ENCODE results near the gene CACTIN.
A peak's percentile ranks its signal among the peaks of the same experiment; 100 is the strongest.

CACTIN gene

DNA sequence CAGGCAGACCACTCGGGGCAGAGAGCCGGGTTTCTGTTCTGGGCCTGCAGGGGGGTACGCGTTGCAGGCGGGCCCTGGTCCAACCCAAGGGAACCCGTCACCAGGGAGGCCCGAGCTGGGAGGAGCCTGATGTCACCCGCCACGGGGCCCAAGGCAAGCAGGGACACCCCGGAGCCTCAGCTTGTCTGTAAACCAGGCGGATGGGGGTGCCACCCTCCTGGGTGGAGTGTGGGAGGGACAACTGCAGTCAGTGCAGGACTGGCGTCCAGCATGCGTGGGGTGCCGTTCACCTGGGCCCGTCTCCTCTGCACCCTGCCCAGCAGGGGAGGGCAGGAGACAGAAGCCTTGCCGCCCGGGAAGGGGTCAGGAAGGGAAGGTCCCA, 7.0 kb downstream of the CACTIN start:
- TF ChIP-seq POLR2A (IDR thresholded peaks at IDR 0.05; ENCODE audit: low read depth, low read length) (no peak), POLR2AphosphoS5 (IDR thresholded peaks at IDR 0.05; ENCODE audit: low read depth, low read length) (no peak), TAF1 (IDR thresholded peaks at IDR 0.05; ENCODE audit: borderline replicate concordance, low read depth, low read length) (no peak)
- no peak for FAIRE-seq
- no peak for DNase-seq (ENCODE audit: insufficient read length)

DNA sequence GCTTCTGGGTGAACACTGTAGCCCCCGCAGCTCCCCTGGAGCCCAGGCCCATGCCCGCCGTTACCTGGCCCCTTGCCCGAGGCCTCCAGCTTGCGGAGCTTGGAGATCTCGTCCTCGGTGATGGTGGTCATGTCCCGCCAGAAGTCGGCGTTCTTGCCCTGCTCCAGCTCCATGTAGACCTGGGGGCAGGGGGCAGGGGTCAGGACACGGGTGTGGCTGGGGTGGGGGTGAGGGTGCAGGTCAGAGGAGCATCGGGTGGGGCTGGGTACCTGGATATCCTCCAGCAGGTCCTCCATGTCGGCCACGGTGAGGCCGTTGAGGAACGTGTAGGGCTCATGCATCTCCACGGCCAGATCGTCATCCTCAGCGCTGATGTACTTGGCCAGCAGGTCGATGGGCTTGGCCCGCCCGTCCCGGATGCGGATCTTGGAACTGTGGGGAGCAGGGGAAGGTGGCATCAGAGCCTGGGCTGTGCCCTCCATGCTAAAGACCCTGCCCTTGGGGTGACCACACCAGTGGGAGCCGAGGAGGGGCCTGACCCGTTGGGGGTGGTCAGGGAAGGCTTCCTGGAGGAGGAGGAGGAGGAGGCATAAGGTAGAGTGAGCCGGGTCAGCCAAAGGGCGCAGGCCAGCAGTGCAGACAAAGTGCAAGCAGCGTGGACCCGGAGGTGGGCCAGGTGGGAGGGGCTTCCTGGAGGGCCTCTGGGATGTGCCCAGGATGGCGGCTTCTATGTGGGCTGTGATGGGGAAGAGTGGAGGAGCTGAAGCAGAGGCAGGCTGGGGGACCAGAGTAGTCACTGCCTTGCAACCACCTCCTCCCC, 7.6 kb downstream of the CACTIN start:
- TF ChIP-seq TAF1 (IDR thresholded peaks at IDR 0.05; ENCODE audit: borderline replicate concordance, low read depth, low read length) (no peak), POLR2A (IDR thresholded peaks at IDR 0.05; ENCODE audit: low read depth, low read length) (no peak), POLR2AphosphoS5 (IDR thresholded peaks at IDR 0.05; ENCODE audit: low read depth, low read length) (no peak)
- FAIRE-seq = peak; percentile 40
- DNase-seq (ENCODE audit: insufficient read length) = no peak

DNA sequence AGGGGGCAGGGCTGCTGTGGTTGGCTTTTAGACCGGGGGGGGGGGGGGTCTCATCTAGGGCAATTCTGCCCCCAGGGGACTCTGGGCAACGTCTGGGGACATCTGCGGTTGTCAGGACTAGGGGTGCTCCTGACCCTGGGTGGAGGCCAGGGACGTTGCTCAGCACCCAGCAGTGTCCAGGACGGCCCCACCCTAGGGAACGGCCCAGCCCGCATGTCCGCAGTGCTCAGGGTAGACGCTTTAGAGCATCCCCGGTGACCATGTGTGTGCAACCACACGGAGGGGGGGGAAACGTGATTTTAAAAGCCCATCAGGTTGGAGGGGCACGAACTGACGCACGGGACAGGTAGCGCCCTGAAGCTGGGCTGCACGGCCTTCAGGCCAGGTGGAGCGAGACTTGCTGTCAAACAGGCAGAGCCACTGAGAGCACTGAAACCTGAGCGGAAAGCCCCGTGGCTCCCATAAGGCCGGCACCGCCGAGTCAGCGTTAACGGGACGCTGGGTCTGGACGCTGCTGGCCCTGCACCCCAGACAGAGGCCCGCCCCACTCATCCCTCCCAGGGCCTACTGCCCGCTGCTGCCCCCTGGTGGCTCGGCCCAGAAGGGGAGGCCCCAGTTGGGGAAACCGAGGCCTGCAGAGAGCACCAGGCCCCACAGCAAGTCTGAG, 8.3 kb downstream of the CACTIN start:
- DNase-seq (ENCODE audit: insufficient read length) = peak; percentile 97
- FAIRE-seq = peak; percentile 36
- TF ChIP-seq TAF1 (IDR thresholded peaks at IDR 0.05; ENCODE audit: borderline replicate concordance, low read depth, low read length) (no peak), POLR2A (IDR thresholded peaks at IDR 0.05; ENCODE audit: low read depth, low read length) (no peak), POLR2AphosphoS5 (IDR thresholded peaks at IDR 0.05; ENCODE audit: low read depth, low read length) (no peak)

DNA sequence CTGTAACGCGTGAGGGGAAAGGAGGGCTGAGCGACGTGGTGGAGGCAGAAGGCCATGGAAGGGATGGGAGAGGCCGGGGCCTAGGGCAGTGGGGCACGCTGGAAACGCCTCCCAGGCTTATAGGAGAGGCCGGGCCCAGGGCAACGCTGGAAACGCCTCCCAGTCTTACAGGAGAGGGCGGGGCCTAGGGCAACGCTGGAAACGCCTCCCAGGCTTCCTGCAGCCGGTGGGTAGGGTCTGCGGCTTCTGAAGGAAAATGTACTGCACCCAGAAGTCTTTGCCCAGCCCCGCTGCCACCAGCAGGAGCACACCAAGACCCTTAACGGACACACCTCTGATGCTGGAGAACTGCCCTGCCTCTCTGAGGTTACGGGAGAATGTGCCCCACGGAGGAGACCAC, 9.1 kb downstream of the CACTIN start:
- FAIRE-seq (no peak), DNase-seq (ENCODE audit: insufficient read length) (no peak)
- TF ChIP-seq TAF1 (IDR thresholded peaks at IDR 0.05; ENCODE audit: borderline replicate concordance, low read depth, low read length) = no peak
- no peak for TF ChIP-seq POLR2AphosphoS5 (IDR thresholded peaks at IDR 0.05; ENCODE audit: low read depth, low read length)
- TF ChIP-seq POLR2A (IDR thresholded peaks at IDR 0.05; ENCODE audit: low read depth, low read length) = no peak

DNA sequence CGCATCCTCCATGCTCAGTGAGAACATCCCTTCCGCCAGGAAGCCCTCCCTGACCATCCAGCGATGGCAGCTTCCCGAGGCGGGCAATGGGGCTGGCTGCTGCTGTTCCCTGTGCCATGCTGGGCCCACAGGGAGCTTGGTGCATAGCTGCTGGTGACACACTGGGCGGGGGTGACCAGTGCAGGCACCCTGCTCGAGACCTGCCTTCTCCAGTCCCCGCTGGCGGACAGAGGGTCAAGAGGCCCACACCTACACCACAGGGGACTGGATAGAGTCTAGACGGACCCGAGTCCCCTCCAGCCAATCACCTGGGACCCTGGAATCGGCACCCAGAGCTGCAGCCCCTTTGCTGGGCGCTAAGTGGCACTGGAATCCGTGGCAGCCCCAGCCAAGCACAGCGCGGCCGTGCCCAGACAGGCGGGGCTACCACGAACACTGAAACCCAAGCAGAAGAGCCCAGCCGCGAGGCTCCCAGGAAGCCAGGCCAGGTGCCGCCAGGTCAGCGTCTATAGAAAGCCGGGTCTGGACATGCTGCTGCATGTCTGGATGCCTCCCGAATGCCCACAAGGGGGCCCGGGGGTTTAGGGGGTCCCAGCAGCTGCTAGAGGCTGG, 11.0 kb downstream of the CACTIN start:
- TF ChIP-seq POLR2AphosphoS5 (IDR thresholded peaks at IDR 0.05; ENCODE audit: low read depth, low read length) (no peak), POLR2A (IDR thresholded peaks at IDR 0.05; ENCODE audit: low read depth, low read length) (no peak), TAF1 (IDR thresholded peaks at IDR 0.05; ENCODE audit: borderline replicate concordance, low read depth, low read length) (no peak)
- no peak for FAIRE-seq

DNA sequence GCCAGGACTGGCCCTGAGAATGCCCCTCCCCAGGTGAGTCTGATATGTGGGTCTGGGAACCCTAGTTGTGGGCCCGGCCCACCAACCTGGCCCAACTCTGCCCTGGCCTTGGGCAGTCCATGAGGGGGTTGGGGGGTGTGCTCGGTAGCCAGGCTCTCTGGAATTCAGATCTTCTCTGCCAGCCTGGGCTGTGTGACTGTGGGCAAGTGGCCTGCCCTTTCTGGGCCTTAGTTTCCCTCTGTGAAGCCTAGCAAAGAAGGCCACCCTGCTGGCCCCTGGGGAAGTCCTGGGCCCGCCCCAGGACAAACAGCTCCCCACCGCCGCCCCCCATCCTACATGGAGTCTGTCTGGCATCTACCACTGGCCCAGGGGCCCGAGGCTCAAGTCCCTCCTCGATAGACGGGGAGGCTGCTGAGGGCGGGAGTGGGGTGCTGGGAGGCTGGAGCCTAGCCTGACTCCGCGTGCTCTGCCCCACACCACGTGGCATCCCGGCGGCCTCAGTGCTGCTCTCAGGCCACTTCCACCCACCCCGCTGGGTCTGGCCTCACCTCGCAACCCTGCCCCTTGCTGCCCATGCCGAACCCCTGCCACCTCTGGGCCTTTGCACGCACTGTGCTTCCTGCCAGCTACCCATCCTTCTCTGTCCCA, 11.6 kb downstream of the CACTIN start:
- TF ChIP-seq POLR2AphosphoS5 (IDR thresholded peaks at IDR 0.05; ENCODE audit: low read depth, low read length) (no peak), POLR2A (IDR thresholded peaks at IDR 0.05; ENCODE audit: low read depth, low read length) (no peak), TAF1 (IDR thresholded peaks at IDR 0.05; ENCODE audit: borderline replicate concordance, low read depth, low read length) (no peak)
- DNase-seq (ENCODE audit: insufficient read length) = no peak
- FAIRE-seq = no peak

More for the DNA sequence above, 11.0 kb downstream of the CACTIN start:
- DNase-seq (ENCODE audit: insufficient read length) = no peak

DNA sequence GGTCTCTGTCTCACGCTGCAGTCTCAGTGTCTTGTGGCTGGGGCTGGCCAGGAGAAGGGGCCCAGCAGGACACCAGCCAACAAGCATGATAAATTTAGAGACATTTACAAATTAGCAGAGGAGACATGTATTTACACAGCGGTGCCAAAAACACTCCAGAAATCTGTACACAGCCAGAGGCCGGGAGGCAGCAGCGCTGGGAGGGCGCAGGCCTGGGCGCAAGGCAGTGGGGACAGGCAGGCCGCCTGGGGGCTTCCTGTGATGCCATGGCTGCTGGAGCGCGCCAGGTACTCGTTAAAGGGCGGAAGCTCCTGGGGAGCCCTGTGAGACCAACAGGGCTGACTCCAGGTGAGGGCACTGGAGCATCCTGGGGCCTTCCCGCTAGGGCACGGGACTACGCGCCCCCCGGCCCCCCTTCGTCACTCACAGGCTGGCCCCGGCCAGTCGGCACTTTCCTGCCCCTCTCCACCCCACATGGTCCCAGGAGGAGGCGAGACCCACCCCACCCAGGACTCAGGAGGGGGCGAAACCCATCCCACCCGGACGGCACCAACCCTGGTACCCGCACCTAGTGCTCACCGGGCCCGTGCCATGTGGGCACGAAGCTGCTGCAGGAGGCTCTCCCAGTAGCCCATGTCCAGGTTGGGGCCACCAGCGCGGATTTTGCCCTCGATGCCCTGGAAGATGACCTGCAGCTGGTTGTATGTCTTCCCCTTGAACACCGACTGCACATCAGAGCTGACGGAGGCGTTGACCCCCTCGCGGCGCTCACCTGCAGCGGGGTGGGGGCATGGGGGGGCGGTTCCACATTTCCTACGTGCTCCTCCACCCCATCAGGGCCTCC, 12.6 kb downstream of the CACTIN start:
- FAIRE-seq (no peak), DNase-seq (ENCODE audit: insufficient read length) (no peak)
- TF ChIP-seq POLR2AphosphoS5 (IDR thresholded peaks at IDR 0.05; ENCODE audit: low read depth, low read length) = no peak

DNA sequence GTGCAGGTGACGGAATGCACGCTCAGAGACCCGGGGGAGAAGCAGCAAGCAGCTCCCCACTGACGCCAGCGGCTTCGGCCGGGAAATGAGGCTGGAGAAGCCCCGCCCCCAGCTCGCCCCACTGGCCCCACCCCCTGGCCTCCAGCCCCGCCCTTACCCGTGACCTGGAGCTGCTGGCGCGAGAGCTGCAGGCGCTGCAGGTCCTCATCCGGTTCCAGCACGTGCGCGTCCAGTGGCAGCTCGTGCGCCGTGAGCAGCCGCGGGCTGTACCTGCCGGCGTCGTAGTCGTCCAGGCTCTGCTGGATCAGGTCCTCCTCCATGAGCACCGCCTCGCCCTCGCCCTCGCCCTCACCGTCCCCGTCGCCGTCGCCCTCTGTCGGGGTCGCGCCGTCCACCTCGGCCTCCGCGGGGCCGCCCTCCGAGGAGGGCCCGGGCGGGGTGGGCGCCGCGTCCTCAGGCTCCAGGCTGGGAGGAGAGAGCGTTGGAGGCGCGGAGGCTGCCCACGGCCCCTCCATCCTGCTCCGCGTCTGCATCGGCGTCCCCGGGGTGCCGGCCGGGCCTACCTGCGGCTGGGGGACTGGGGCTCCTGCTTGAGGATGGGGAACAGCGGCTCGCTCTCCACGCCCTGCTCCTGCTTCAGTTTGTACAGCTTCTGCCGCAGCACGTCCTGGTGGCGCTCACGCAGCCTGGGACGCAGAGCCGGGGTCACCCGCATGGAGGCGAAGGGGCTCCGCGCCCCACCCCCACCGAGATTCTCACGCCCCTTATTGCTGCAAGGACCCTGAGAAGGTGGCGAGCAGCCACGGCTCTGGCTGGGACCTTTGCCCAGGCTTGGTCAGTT, 13.5 kb downstream of the CACTIN start:
- FAIRE-seq (no peak), DNase-seq (ENCODE audit: insufficient read length) (no peak)
- no peak for TF ChIP-seq POLR2A (IDR thresholded peaks at IDR 0.05; ENCODE audit: low read depth, low read length)
- TF ChIP-seq POLR2AphosphoS5 (IDR thresholded peaks at IDR 0.05; ENCODE audit: low read depth, low read length) = no peak
- no peak for TF ChIP-seq TAF1 (IDR thresholded peaks at IDR 0.05; ENCODE audit: borderline replicate concordance, low read depth, low read length)

DNA sequence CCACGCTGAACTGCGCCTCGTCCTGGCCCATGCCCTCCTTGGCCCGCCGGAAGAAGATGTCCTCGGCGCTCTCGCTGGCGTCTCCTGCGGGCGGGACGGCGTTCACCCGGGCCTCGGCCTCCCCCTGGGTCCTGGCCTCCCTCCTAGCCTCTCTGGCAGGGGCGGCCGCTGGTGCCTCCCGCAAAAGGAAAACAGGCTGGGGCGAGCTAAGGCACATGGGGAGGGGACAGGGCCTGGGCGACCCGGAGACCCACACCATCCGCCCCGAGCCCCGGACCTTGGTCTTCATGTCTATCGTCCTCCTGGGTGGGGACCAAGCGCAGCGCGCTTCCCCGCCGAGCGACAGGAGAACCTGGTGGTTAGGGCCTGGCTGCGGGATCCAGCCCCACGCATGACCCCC, 14.3 kb downstream of the CACTIN start:
- DNase-seq (ENCODE audit: insufficient read length) = no peak
- no peak for FAIRE-seq
- TF ChIP-seq POLR2A (IDR thresholded peaks at IDR 0.05; ENCODE audit: low read depth, low read length) (no peak), POLR2AphosphoS5 (IDR thresholded peaks at IDR 0.05; ENCODE audit: low read depth, low read length) (no peak)

DNA sequence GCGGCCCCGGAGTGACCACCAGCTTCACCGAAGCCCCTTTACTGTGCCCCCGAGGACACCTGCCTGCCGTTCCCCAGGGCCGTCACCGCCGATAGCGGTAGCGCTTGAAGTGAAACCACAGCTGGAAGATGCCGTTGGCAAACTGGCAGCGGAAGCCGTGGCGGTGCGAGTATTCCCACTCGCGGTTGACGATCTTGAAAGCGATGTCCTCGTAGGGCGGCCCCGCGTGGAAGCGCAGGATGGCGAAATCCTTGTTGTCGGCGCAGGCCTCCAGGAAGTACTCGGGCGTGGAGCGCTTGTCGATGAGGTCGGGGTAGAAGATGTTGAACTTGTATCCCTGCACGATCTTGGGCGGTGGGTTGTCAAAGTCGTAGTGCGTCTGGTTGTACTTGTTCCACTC, 14.7 kb downstream of the CACTIN start:
- FAIRE-seq (no peak), DNase-seq (ENCODE audit: insufficient read length) (no peak)
- TF ChIP-seq POLR2AphosphoS5 (IDR thresholded peaks at IDR 0.05; ENCODE audit: low read depth, low read length) (no peak), TAF1 (IDR thresholded peaks at IDR 0.05; ENCODE audit: borderline replicate concordance, low read depth, low read length) (no peak), POLR2A (IDR thresholded peaks at IDR 0.05; ENCODE audit: low read depth, low read length) (no peak)
